Keratinocyte (primary cell): Measurements from ENCODE around the gene MCAM.

Experiments
- EZH2 ChIP-seq: IDR thresholded peaks from one replicate; pipeline ENCODE4 v1.6.1; 2012; ENCODE audit warnings: inconsistent platforms, mild to moderate bottlenecking, low read length, moderate library complexity
- TF ChIP-seq, protein P1 (sequence below), 3 experiments: IDR thresholded peaks in 1 of 3; conservative IDR thresholded peaks in 1 of 3; optimal IDR thresholded peaks in 1 of 3; 2 replicates in 2 of 3; 3 replicates in 1 of 3; pipeline versions ENCODE3 to v1.5.1; 2011; ENCODE audit warnings: low read length in 3 of 3, mild to moderate bottlenecking in 3 of 3, moderate library complexity in 2 of 3, control low read depth in 1 of 3, inconsistent platforms in 1 of 3; ENCODE audit not compliant: insufficient read depth in 2 of 3; ENCODE audit errors: extremely low read depth in 1 of 3

DNA sequence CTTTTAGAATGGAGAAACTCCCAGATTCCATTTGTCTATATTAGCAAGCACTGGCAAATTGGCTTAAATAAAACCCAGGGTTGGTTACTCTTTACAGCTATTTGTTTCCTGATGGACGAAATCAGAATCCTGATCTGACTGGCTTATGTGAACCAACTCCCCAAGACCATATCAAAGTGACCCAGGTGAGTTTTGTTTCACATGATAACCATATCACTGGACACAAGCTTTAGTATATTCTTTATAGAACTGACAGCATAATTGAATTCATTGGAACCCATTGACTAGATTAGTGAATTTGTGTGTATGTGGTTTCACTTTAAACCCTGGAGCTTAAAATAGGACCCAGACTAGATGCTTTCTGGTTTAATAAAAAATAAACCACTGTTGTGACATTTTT lies 39.3 kb downstream of the MCAM start:
- TF ChIP-seq, protein P1, sequence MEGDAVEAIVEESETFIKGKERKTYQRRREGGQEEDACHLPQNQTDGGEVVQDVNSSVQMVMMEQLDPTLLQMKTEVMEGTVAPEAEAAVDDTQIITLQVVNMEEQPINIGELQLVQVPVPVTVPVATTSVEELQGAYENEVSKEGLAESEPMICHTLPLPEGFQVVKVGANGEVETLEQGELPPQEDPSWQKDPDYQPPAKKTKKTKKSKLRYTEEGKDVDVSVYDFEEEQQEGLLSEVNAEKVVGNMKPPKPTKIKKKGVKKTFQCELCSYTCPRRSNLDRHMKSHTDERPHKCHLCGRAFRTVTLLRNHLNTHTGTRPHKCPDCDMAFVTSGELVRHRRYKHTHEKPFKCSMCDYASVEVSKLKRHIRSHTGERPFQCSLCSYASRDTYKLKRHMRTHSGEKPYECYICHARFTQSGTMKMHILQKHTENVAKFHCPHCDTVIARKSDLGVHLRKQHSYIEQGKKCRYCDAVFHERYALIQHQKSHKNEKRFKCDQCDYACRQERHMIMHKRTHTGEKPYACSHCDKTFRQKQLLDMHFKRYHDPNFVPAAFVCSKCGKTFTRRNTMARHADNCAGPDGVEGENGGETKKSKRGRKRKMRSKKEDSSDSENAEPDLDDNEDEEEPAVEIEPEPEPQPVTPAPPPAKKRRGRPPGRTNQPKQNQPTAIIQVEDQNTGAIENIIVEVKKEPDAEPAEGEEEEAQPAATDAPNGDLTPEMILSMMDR (optimal IDR thresholded peaks at IDR 0.05 in 1 of 3, IDR thresholded peaks at IDR 0.05 in 1 of 3, conservative IDR thresholded peaks at IDR 0.05 in 1 of 3; ENCODE audit: extremely low read depth in 1 of 3, insufficient read depth in 2 of 3, low read length in 3 of 3), result no peak
- TF ChIP-seq EZH2, result no peak
